CD4-positive, alpha-beta T cell treated with Interleukin-17A for 4 hours (primary cell): Measurements from ENCODE around the gene NDUFA3.
A peak's percentile ranks its signal among the peaks of the same experiment; 100 is the strongest.

ENCODE experiments used
- DNase-seq: peaks from one replicate; pipeline ENCODE4 v3.0.0-alpha.2; 2020; ENCODE audit warnings: mixed read lengths

NDUFA3 gene

DNA sequence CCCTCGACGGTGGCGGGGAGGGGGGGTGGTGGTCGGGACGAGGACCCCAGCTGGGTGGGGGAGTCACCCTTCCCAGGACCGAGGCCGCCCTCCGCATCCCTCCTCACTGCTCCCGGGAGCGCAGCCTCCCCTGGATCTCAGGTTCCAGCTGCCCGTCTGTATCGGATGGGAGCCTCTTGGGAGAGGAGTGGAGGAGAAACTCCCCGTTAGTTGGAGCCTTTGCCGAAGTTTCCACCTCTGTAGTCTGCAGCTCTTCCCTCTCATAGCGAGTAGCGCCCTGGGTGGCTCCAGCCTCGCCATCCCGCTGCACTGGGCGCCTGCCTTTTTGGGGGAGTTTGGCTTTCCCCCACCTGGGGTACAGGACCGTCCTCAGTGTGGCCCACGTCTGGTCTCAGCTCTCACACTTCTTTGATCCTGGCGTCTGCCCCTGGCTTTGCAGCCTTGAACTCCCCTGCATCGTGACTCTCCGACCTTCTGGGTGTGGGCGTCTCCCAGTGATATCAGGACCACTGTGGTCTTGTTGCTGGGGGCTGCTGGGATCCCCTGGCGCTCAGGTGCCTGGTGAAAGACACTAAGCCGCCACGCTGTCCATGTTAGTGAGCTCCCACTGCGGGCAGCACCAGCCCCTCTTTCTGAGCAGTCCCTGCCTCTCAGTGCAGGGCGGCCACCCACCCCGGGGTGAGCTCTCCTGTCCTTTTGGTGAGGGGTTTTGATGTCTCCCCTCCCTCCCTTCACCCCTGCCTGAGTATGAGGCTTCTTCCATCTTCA is 36.0 kb downstream of the NDUFA3 start:
- DNase-seq: no peak

DNA sequence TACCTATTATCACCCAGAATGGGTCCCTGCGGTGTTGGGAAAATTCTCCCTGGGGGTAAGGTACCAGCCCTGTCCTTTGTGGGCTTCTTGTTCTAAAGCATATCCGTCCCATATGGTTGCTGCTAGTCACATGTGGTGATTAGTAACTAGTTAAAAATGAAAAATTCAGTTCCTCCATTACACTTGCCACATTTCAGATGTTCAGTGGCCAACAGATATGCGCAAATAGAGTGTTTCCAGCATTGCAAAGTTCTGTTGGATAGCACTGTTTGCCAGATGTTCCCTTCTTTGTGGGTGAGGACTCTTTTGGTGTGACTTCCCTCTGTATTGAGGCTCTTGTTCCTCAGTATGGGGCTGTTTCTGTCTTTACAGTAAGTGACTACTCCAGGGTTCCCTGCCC is 38.7 kb downstream of the NDUFA3 start:
- no peak for DNase-seq

DNA sequence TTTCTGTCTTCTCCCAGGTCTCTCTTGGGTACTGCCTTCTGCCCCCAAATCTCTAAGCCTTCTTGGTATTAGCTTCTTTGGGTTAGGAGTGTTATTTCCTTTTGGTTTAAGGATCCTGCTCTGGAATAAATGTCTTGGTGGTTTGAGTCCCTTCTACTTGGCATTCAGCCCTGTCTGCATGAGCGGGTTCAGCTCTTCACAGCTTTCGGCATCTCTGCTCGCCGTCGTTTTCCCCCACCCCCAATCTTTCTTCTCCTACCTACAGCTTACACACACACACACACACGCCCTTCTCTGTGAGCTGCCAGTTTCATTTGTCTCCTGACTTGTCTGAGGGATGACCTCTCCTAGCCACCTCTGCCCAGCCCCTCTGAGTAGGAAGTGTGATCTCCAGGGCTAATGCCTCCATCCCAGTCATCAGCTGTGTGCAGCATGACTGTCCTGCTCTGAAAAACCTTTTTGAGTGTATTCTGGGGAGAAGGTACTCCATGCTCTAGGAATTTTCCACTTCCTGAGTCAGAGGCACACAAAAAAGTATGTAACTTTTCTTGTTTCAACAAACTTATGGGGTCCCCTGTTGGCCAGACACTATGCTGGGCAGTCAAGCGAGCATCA is 39.6 kb downstream of the NDUFA3 start:
- DNase-seq: no peak

DNA sequence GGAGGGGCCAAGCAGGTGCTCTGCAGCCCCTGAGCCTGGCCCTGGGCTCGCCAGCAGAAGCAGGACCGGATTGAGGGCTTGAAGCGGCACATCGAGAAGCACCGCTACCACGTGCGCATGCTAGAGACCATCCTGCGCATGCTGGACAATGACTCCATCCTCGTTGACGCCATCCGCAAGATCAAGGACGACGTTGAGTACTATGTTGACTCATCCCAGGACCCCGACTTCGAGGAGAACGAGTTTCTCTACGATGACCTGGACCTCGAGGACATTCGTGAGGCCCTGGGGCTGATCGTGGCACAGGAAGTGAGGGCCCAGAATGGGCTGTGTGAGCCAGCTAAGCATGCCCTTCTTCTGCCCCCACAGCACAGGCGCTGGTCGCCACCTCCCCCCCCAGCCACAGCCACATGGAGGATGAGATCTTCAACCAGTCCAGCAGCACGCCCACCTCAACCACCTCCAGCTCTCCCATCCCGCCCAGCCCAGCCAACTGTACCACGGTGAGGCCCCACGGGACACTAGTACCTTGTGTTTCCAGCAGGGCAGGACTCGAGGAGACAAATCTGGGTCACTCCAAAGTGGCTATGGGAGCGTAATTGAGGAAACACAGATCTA is 43.0 kb downstream of the NDUFA3 start:
- no peak for DNase-seq

DNA sequence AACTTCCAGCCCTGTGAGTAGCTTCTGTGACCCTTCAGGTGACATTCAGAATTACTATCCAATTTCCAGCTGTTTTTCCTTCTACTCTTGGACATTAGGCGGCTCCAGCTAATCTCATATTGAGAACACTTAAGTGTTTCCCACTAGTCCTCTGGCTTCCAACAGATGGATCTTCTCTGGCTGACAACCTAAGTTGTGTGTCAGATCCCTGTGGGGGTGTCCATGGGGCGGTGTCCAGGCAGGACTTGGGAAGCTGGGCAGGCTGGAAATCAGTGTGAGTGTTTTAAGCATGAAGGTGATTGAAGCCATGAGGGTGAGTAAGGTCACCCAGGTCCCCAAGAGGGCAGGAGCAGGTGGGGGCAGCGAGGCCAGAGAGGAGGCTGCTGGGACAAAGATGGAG is 45.0 kb downstream of the NDUFA3 start:
- DNase-seq: no peak

DNA sequence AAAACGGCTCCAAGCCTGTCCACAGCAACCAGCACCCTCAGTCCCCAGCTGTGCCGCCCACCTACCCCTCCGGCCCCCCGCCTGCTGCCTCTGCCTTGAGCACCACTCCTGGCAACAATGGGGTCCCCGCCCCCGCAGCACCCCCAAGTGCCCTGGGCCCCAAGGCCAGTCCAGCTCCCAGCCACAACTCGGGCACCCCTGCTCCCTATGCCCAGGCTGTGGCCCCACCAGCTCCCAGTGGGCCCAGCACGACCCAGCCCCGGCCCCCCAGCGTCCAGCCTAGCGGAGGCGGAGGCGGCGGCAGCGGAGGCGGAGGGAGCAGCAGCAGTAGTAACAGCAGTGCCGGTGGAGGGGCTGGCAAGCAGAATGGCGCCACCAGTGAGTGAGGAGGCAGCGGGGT is 45.5 kb downstream of the NDUFA3 start:
- no peak for DNase-seq

DNA sequence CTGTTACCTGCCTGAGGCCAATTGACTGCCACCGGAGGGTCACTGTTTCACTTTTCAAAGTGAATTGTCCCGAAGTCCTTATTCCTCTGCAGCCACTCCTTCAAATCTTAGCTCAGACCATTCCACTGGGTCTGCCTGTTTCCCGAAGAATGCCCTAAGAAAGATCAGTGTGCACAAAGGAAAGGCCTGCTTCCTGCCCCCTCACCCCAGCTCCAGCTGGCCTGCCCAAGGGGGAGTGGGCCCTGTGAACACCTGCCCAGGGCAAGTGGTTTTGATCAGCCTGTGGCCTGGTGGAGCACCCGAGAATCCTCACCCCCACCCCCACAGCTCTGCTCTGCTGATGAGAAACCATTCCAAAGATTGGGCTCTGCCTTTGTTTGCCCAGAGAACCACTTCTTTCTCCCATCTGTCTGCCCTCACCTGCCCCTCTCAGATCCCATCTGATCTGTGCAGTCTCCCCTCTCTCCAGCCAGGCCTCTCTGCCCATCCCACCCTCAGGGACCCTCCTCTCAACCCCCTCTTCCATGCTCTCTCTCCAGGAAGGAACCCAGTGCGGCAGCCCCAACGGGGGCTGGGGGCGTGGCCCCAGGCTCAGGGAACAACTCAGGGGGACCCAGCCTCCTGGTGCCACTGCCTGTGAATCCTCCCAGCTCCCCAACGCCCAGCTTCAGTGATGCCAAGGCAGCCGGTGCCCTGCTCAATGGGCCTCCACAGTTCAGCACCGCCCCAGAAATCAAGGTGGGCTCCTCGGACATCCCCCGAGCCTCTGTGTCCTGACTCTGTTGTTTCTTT is 46.6 kb downstream of the NDUFA3 start:
- no peak for DNase-seq

DNA sequence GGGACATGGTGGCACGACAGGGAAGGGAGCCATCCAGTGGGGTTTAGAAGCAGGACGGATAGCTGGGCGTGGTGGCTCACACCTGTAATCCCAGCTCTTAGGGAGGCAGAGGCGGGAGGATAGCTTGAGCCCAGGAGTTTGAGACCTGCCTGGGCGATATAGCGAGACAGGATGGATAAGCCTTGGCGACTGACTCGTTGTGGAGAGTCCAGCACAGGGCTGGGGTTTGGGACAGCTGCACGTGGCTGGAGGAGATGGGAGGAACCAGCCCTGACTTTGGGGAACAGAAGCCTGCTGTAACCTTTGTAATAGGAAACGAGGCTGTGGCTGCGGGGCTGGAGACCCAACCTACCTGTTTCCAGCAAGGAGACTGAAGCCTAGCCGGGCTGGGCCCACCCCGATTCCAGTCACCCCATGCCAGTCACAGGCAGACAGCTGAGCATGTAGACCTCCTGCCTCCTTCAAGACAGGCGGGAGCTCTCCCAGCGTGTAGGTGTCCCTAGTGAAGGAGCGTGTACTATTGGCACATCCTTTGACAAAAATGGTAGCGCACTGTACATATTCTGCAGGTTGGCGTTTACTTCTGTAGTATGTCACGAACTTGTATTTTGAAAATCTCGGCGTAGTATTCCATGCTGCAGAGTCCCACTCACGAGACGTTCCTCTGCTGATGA is 48.8 kb downstream of the NDUFA3 start:
- DNase-seq: no peak

DNA sequence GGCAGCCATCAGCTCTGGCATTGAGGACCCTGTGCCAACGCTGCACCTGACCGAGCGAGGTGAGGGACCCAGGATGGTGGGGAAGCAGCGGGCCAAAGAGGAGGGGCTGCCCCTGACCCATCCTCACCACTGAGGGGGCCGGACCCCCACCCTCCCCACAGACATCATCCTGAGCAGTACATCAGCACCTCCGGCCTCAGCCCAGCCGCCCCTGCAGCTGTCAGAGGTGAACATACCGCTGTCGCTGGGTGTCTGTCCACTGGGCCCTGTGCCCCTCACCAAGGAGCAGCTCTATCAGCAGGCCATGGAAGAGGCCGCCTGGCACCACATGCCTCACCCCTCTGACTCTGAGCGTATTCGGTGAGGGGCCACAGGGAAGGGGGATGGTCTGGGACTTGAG is 49.6 kb downstream of the NDUFA3 start:
- no peak for DNase-seq

DNA sequence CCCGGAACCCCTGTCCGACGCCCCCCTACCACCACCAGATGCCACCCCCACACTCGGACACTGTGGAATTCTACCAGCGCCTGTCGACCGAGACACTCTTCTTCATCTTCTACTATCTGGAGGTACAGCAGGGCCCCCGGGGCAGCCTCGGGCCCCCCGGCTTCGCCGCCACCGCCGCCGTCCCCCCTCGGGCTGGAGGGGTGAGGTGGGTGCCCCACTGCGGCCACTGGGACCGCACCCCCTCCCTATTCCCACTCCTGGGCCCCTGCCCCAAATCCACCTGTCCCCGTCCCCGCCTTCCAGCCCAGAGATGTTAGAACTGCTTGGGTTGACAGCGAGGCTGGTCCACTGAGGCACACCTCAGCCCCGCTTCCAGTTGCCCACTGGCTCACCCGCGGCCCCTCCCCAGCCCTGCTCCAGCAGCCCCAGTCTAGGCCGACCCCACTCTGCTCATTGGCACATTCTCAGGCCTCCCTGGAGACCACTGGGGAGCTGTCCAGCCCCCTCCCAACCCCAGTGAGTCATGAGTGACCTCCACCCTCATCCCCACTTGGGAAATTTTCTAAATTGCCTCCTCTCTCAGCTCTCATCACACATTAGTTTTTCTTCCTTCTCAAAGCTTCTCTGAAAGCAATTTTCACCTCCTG is 50.3 kb downstream of the NDUFA3 start:
- DNase-seq: no peak

DNA sequence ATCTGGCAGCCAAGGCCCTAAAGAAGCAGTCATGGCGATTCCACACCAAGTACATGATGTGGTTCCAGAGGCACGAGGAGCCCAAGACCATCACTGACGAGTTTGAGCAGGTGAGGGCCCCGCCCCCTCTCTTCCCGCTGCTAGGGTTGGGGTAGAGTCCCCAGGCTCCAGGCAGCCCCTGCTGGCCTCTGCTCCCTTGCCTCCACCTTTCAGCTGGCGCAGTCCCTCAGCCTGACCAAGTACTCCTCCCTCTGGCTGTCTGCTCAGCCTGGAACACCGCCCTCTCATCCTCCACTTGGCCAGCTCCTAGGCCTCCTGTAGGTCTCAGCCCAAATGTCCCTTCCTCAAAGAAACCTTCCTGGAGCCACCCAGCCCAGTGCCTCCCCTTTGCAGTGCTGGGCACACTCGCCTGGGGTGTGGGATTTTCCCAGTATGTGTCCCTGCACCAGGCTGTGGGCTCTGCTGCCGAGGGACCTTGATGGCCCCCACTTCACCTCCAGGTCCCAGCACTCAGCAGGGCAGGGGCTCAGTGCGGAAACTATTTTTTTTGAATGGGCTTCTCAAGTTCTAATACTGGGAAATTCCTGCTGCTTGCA is 51.2 kb downstream of the NDUFA3 start:
- DNase-seq: no peak

DNA sequence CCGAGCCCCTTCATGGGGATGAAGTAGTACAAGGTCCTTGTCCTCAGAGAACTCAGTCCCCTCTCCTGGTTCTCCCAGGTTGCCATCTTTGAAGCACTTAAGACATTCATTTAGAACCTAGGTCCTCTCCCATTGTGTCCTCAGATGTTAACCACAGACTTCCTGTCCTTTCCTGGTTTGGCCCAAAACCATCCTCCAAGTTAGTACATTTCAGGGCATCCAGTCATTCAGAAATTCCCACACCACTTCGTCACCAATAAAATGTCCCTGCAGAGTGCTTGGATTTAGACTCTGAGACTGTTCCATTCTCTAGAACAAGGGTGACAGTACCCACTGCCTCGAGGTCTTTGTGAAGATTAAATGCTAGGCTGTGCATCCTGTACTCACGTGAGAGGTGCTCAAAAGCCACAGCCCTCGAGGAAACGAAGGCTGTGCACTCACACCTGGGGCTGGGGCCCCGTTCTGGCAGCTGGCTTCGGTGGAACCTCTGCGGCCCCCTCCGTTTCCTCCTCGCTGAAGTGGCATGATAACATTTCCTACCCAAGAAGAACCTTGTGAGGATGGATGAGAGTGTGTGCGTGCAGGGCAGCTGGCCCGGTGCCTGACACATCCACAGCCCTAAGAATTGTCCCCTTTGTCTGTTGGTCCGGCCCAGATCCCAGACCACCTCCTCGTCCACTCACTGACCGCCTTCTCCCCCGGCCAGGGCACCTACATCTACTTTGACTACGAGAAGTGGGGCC is 52.1 kb downstream of the NDUFA3 start:
- peak; percentile 50 for DNase-seq

DNA sequence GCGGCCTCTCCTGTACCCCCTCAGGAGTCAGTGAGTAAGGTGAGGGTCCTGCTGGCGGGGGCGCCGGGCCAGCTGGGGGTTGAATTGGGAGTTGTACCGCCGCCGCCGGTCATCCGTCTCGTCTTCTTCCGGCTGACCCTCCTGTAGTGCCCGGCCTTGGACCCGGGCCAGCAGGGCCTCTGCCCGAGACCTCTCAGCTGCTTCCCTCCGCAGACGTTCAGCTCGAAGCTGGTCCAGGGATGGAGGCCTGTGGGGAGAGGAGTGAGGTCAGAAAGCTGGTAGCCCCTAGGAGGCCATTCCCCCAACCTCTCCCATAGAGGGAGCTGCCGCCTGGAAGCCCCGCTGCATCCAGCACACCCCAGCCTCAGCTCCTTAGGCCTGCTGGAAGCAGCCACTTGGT is 53.0 kb downstream of the NDUFA3 start:
- no peak for DNase-seq

DNA sequence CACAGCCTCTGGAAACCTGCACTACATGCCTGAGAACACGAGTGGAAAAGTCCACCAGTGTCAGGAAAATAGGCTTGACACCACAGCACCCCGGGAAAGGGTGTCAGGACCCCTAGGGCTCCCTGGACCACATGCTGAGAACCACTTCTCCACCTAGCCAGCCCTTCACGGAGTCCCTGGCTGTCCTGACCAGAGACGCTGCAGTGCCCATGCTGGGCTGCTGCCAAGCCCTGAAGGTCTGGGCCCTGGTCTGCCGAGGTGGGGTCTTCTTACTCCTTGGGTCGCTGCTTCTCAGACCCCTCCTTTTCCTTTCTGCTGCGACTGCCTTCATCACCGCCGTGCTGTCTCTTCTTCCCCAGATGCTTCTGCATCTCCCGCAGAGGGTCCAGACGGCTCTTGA is 53.8 kb downstream of the NDUFA3 start:
- no peak for DNase-seq

DNA sequence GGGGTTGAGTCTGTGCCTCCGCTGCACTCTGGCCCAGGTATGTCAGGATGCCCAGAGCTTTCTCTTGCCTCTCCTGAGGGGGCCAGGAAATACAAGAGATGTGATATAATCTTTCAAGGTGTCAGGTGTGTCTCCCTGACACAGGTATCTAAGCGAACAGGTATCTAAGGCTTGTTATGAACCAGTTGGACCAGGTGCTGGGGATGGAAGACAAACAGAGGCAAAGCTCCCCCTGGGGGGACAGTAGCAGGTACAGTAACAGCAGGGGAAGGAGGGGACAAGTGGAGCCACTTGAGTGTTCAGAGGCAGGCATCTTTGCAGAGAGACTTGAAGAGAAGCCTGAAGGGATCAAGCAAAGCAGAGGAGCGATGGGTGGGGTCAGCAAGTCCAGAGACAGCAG is 54.3 kb downstream of the NDUFA3 start:
- no peak for DNase-seq
